ENCODE measurements around the gene SEMA3D.

DNA sequence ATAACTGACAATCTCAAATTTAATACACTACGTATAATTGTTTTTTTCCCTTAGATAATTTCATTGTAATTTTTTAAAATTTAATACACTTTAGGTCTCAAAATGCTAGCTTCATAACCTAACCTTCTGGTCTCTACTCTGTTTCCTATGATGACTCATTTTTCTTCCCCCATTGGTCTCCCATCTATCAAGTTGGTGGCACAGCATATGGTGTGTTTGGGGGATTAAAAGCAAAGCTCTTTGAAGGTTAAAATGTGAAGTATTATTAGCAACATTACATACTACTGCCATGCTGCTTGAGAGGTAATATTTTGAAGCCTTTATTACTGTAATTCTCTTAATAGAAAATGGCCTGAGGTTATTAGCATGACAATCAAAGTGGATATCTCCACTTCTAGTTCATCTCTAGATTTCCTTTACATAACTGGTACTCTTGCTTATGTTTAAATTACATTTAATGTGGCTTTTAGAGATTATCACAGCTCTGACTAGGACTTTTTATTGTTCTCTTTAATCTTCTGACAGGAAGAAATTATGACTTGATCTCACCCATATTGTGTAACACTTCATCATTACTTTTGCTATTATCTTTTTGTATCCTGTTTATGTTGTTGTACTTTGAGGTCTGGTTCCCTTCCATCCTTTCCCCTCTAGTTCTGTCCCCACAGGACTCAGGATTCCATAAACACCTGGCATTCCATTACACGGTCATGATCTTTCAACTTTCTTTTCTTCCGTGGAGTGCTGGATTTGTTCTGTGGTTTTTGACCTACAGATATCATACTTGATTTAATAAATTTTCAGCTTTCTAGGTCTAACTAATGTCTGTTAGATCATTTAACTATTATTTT, 185.1 kb downstream of the SEMA3D start:
- TF ChIP-seq, protein P1, sequence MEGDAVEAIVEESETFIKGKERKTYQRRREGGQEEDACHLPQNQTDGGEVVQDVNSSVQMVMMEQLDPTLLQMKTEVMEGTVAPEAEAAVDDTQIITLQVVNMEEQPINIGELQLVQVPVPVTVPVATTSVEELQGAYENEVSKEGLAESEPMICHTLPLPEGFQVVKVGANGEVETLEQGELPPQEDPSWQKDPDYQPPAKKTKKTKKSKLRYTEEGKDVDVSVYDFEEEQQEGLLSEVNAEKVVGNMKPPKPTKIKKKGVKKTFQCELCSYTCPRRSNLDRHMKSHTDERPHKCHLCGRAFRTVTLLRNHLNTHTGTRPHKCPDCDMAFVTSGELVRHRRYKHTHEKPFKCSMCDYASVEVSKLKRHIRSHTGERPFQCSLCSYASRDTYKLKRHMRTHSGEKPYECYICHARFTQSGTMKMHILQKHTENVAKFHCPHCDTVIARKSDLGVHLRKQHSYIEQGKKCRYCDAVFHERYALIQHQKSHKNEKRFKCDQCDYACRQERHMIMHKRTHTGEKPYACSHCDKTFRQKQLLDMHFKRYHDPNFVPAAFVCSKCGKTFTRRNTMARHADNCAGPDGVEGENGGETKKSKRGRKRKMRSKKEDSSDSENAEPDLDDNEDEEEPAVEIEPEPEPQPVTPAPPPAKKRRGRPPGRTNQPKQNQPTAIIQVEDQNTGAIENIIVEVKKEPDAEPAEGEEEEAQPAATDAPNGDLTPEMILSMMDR (conservative IDR thresholded peaks at IDR 0.05; ENCODE audit: low read depth, low read length): no peak
- TF ChIP-seq RAD21 (IDR thresholded peaks at IDR 0.05; ENCODE audit: low read length) (no peak), BHLHE40 (IDR thresholded peaks at IDR 0.05; ENCODE audit: low read depth, low read length) (no peak), SMC3 (IDR thresholded peaks at IDR 0.05; ENCODE audit: low read depth, low read length) (no peak), RFX5 (IDR thresholded peaks at IDR 0.05; ENCODE audit: low read depth, low read length) (no peak), MAZ (IDR thresholded peaks at IDR 0.05; ENCODE audit: borderline replicate concordance, low read depth, low read length) (no peak)
